GM12873 (cell line): ENCODE results near the gene MTCH1.

Source experiments
- CTCF ChIP-seq: IDR thresholded peaks from 2 replicates; pipeline ENCODE4 v1.5.1; 2012; ENCODE audit warnings: low read depth, mild to moderate bottlenecking, moderate library complexity, low read length, control low read depth; ENCODE audit not compliant: insufficient read depth; ENCODE audit errors: missing control alignments

MTCH1 gene

GRCh38 chr6:37027811-37028469, 41.9 kb upstream of the MTCH1 start:
- no peak for TF ChIP-seq CTCF

GRCh38 chr6:37027036-37027720, 41.2 kb upstream of the MTCH1 start:
- TF ChIP-seq CTCF: no peak

GRCh38 chr6:37025621-37026466, 39.8 kb upstream of the MTCH1 start:
- no peak for TF ChIP-seq CTCF

DNA sequence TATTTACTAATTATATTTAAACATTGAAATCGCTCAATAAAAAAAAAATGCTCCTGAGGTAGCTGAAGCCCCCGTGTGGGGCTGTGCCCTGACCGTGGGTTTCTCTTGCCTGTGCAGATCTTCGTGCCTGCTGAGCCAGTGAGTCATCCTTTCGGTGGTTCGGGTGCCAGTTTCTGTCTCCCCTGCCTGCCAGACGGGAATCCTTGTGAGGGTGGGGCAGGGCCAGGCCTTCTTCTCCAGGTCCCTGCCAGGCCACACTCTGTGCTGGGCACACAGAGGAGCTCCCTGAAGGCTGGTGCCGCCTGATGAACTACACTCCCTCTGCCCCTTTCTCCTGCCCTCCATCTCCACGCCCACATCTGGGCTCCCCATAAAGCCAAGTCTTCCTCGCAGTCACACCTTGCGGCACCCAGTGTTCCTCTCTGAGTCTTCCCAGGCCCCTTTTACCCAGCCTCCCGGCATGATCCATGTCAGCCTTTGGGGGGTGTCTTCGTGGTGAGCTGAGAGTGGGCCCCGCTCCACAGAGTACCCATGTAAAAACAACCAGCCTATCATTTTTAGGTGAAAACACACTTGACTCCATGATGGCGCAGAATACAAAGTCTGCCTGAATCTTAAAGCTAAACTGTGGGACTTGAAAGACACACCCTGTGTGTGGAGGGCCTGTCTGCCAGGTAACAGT, 38.8 kb upstream of the MTCH1 start:
- TF ChIP-seq CTCF: no peak

DNA sequence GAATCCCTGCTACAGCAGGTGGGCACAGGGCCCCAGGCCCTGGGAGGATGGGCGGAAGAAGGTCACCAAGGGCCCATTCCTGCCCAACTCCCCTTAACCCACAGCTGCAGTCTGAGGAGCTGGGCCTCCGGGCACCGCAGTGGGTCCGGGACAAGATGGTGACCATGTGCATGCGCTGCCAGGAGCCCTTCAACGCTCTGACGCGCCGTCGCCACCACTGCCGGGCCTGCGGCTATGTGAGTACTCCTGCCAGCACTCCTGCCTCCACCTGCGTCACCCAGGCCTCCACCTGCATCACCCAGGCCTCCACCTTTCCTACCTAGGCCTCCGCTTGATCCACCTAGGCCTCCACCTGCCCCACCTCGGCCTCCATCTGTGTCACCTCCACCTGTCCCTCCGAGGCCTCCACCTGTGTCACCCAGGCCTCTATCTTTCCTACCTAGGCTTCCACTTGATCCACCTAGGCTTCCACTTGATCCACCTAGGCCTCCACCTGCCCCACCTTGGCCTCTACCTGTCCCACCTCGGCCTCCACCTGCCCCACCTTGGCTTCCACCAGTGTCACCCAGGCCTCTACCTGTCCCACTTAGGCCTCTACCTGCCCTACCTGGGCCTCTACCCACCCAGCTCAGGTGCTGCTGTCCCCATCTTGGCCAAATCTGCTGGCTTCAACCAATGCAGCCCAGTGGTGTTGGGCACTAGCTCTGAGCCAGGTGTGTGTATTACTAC, 36.3 kb upstream of the MTCH1 start:
- TF ChIP-seq CTCF: no peak

DNA sequence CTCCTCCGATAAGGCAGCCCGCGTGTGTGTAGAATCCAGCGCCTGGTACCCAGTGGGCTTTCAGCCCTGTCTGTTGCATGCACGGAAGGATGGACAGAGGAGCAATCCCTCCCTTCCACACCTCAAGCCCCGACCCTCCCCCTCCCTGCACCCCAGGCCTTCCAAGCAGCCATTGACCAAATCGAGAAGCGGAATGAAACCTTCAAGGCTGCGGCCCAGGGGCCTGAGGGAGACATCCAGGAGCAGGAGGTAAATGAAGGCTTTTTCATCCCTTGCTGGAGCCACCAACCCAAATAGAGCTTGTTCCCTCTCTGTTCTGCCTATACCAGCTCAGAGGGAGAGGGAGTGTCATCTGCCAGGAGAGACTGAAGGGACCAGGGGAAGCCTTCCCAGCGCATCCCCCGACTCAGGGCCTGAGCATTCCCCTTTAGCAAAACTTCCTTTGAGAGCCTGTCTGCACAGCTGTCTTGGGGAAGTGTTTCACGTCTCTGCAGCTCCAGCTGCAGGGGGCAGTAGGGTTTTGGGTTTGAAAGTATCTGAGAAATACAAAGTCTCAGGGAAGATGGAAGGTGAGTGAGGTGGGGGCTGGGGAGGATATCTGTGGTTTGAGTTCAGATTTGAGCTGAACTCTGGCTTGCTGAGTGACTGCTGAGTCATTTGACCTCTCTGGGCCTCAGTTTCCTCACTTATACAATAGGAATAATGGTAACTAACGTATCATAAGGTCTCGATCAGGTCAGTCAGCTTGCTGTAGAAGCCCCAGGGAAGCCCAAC, 35.5 kb upstream of the MTCH1 start:
- TF ChIP-seq CTCF: peak; percentile 34
